HepG2 (cell line): ENCODE measurements around the gene PTGIS. TPM values are rescaled to one million over a fixed set of nuclear protein-coding genes. Genes with fewer than 3 reads are reported as not detected.
A peak's percentile ranks its signal among the peaks of the same experiment; 100 is the strongest.

ENCODE experiments used
- ATF7 ChIP-seq, 2 experiments: fragments of 450-650 bp in 1 of 2; sonication (generic) in 1 of 2; formaldehyde crosslinking in 1 of 2; IDR thresholded peaks; 2 replicates each; pipeline versions ENCODE4 v1.4.0 to v1.6.1; 2016 to 2020; ENCODE audit warnings: antibody characterized with exemption in 1 of 2, mild to moderate bottlenecking in 1 of 2, missing genetic modification reagents in 1 of 2
- ERF ChIP-seq: IDR thresholded peaks from 2 replicates; pipeline ENCODE4 v1.6.1; 2018; ENCODE audit warnings: missing biosample characterization, missing genetic modification reagents
- KLF11 ChIP-seq: IDR thresholded peaks from 2 replicates; pipeline ENCODE4 v1.6.1; 2016; ENCODE audit warnings: missing compliant biosample characterization
- LCORL ChIP-seq, 2 experiments: fragments of 450-650 bp in 1 of 2; sonication (generic) in 1 of 2; formaldehyde crosslinking in 1 of 2; IDR thresholded peaks; 2 replicates each; pipeline versions ENCODE4 v1.5.0 to v1.6.1; 2017 to 2020; ENCODE audit warnings: antibody characterized with exemption in 1 of 2, missing genetic modification reagents in 1 of 2
- MED13 ChIP-seq: sonication (generic); formaldehyde crosslinking; IDR thresholded peaks from 2 replicates; pipeline ENCODE4 v1.5.0; 2020; ENCODE audit warnings: missing genetic modification reagents
- RAD51 ChIP-seq: fragments of 450-650 bp; IDR thresholded peaks from 2 replicates; pipeline ENCODE4 v1.6.1; 2016; ENCODE audit warnings: borderline replicate concordance
- SP1 ChIP-seq, 2 experiments: fragments of 450-650 bp in 1 of 2; sonication (generic) in 1 of 2; formaldehyde crosslinking in 1 of 2; IDR thresholded peaks; 2 replicates each; pipeline versions ENCODE4 v1.4.0 to v1.6.1; 2016 to 2020; ENCODE audit warnings: missing genetic modification reagents in 1 of 2
- TBX3 ChIP-seq: fragments of 450-650 bp; IDR thresholded peaks from 2 replicates; pipeline ENCODE4 v1.6.1; 2017; ENCODE audit warnings: antibody characterized with exemption, mild to moderate bottlenecking, inconsistent platforms, borderline replicate concordance
- U2AF1 ChIP-seq: fragments of 200-400 bp; formaldehyde crosslinking; optimal IDR thresholded peaks from 2 replicates; pipeline ENCODE3; 2017; ENCODE audit warnings: mild to moderate bottlenecking, low read depth, low read length
- ZFY ChIP-seq: sonication (generic); formaldehyde crosslinking; IDR thresholded peaks from 2 replicates; pipeline ENCODE4 v1.4.0; 2020; ENCODE audit warnings: missing genetic modification reagents
- ZIK1 ChIP-seq: sonication (generic); formaldehyde crosslinking; IDR thresholded peaks from 2 replicates; pipeline ENCODE4 v1.5.0; 2020; ENCODE audit warnings: mild to moderate bottlenecking, low read depth, missing genetic modification reagents, borderline replicate concordance
- ZKSCAN5 ChIP-seq: sonication (generic); formaldehyde crosslinking; IDR thresholded peaks from 2 replicates; pipeline ENCODE4 v1.5.1; 2020; ENCODE audit warnings: mild to moderate bottlenecking, missing genetic modification reagents
- ZNF180 ChIP-seq: sonication (generic); formaldehyde crosslinking; IDR thresholded peaks from 2 replicates; pipeline ENCODE4 v1.4.0; 2020; ENCODE audit warnings: low read depth, missing genetic modification reagents, borderline replicate concordance
- ZNF468 ChIP-seq: sonication (generic); formaldehyde crosslinking; IDR thresholded peaks from 2 replicates; pipeline ENCODE4 v1.8.0; 2022; ENCODE audit warnings: mild to moderate bottlenecking, moderate library complexity, missing genetic modification reagents
- ZNF570 ChIP-seq: sonication (generic); formaldehyde crosslinking; IDR thresholded peaks from 2 replicates; pipeline ENCODE4 v1.4.0; 2020; ENCODE audit warnings: mild to moderate bottlenecking, missing genetic modification reagents, borderline replicate concordance
- ZNF598 ChIP-seq: sonication (generic); formaldehyde crosslinking; IDR thresholded peaks from 2 replicates; pipeline ENCODE4 v1.5.1; 2020; ENCODE audit warnings: mild to moderate bottlenecking, missing genetic modification reagents, borderline replicate concordance
- ZNF772 ChIP-seq: sonication (generic); formaldehyde crosslinking; IDR thresholded peaks from 2 replicates; pipeline ENCODE4 v1.5.0; 2020; ENCODE audit warnings: mild to moderate bottlenecking, missing genetic modification reagents
- ZNF891 ChIP-seq: sonication (generic); formaldehyde crosslinking; IDR thresholded peaks from 2 replicates; pipeline ENCODE4 v1.5.0; 2020; ENCODE audit warnings: mild to moderate bottlenecking, missing genetic modification reagents
- ZZZ3 ChIP-seq: sonication (generic); formaldehyde crosslinking; IDR thresholded peaks from 2 replicates; pipeline ENCODE4 v1.4.0; 2020; ENCODE audit warnings: missing genetic modification reagents, mild to moderate bottlenecking, borderline replicate concordance
- polyA plus RNA-seq, 8 experiments: library from polyadenylated mRNA; depleted of rRNA in 3 of 8; stranded (reverse) in 7 of 8; unstranded in 1 of 8; fragments of >200 nt; fragmentation: Illumina TruSeq in 4 of 8; extraction: Trizol in 4 of 8; gene quantifications; 2 replicates each; pipeline versions ENCODE4 v1.2.1 to v1.2.3, GENCODE V29; 2011 to 2016; ENCODE audit warnings: low read depth in 4 of 8, missing spikeins in 1 of 8, mixed read lengths in 1 of 8; ENCODE audit not compliant: insufficient read depth in 1 of 8
- total RNA-seq, 5 experiments: library from RNA; depleted of rRNA; stranded (reverse); fragments of >200 nt; fragmentation: Illumina TruSeq; extraction: Trizol; gene quantifications; 2 replicates each; pipeline ENCODE4 v1.2.3, GENCODE V29; 2016; ENCODE audit warnings: low read depth in 1 of 5
- TF ChIP-seq, protein P1 (sequence below): sonication (generic); formaldehyde crosslinking; IDR thresholded peaks from 2 replicates; pipeline ENCODE4 v1.4.0; 2020; ENCODE audit warnings: missing genetic modification reagents
- TF ChIP-seq, protein P2 (sequence below): sonication (generic); formaldehyde crosslinking; conservative IDR thresholded peaks from 2 replicates; pipeline ENCODE4 v1.4.0; 2020; ENCODE audit warnings: missing genetic modification reagents
- TF ChIP-seq, protein P3 (sequence below): sonication (generic); formaldehyde crosslinking; IDR thresholded peaks from 2 replicates; pipeline ENCODE4 v1.5.1; 2020; ENCODE audit warnings: missing genetic modification reagents, mild to moderate bottlenecking, borderline replicate concordance

PTGIS gene
- total and polyA plus RNA-seq, 2 of the 13 experiments (the other 11 are each of a cell fraction or from before 2014, with no cell fraction given) = not detected

GRCh38 chr20:49612127-49612738 lies 44.3 kb upstream of the PTGIS start (continued):
- 0 out of 2 replicates have a peak, but pooled peaks have one; percentile 66 for TF ChIP-seq ZIK1 (CRISPR knock-in tag)
- no peak; the same call in 1 of the 2 replicates for TF ChIP-seq KLF11 (CRISPR knock-in tag)
- no peak for TF ChIP-seq SP1 (IDR thresholded peaks at IDR 0.05)
- no peak for TF ChIP-seq SP1 (CRISPR knock-in tag; IDR thresholded peaks at IDR 0.05)
- TF ChIP-seq ZNF570 (CRISPR knock-in tag) = no peak
- 0 out of 2 replicates have a peak, but pooled peaks have one; percentile 51 for TF ChIP-seq ZNF772 (CRISPR knock-in tag)
- TF ChIP-seq ZNF468 (CRISPR knock-in tag) = no peak
- no peak for TF ChIP-seq RAD51
- TF ChIP-seq ZNF180 = peak; percentile 77; the same call in 1 of the 2 replicates
- TF ChIP-seq TBX3 = no peak
- TF ChIP-seq ZZZ3 (CRISPR knock-in tag) = no peak
- TF ChIP-seq, protein P1, sequence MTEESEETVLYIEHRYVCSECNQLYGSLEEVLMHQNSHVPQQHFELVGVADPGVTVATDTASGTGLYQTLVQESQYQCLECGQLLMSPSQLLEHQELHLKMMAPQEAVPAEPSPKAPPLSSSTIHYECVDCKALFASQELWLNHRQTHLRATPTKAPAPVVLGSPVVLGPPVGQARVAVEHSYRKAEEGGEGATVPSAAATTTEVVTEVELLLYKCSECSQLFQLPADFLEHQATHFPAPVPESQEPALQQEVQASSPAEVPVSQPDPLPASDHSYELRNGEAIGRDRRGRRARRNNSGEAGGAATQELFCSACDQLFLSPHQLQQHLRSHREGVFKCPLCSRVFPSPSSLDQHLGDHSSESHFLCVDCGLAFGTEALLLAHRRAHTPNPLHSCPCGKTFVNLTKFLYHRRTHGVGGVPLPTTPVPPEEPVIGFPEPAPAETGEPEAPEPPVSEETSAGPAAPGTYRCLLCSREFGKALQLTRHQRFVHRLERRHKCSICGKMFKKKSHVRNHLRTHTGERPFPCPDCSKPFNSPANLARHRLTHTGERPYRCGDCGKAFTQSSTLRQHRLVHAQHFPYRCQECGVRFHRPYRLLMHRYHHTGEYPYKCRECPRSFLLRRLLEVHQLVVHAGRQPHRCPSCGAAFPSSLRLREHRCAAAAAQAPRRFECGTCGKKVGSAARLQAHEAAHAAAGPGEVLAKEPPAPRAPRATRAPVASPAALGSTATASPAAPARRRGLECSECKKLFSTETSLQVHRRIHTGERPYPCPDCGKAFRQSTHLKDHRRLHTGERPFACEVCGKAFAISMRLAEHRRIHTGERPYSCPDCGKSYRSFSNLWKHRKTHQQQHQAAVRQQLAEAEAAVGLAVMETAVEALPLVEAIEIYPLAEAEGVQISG (CRISPR knock-in tag) = peak; percentile 62
- TF ChIP-seq ERF = 0 out of 2 replicates have a peak, but pooled peaks have one; percentile 60
- TF ChIP-seq, protein P2, sequence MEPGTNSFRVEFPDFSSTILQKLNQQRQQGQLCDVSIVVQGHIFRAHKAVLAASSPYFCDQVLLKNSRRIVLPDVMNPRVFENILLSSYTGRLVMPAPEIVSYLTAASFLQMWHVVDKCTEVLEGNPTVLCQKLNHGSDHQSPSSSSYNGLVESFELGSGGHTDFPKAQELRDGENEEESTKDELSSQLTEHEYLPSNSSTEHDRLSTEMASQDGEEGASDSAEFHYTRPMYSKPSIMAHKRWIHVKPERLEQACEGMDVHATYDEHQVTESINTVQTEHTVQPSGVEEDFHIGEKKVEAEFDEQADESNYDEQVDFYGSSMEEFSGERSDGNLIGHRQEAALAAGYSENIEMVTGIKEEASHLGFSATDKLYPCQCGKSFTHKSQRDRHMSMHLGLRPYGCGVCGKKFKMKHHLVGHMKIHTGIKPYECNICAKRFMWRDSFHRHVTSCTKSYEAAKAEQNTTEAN (CRISPR knock-in tag) = peak; percentile 49; the same call in 1 of the 2 replicates
- TF ChIP-seq ZNF891 = no peak
- TF ChIP-seq MED13 (CRISPR knock-in tag) = 0 out of 2 replicates have a peak, but pooled peaks have one; percentile 56
- 0 out of 2 replicates have a peak, but pooled peaks have one; percentile 15 for TF ChIP-seq ZKSCAN5 (CRISPR knock-in tag)
- TF ChIP-seq ATF7 (IDR thresholded peaks at IDR 0.05) = no peak
- TF ChIP-seq ATF7 (CRISPR knock-in tag; IDR thresholded peaks at IDR 0.05) = no peak
- peak; percentile 58; the same call in 1 of the 2 replicates for TF ChIP-seq ZFY (CRISPR knock-in tag)
- no peak for TF ChIP-seq LCORL (IDR thresholded peaks at IDR 0.05)
- TF ChIP-seq LCORL (CRISPR knock-in tag; IDR thresholded peaks at IDR 0.05) = no peak
- TF ChIP-seq, protein P3, sequence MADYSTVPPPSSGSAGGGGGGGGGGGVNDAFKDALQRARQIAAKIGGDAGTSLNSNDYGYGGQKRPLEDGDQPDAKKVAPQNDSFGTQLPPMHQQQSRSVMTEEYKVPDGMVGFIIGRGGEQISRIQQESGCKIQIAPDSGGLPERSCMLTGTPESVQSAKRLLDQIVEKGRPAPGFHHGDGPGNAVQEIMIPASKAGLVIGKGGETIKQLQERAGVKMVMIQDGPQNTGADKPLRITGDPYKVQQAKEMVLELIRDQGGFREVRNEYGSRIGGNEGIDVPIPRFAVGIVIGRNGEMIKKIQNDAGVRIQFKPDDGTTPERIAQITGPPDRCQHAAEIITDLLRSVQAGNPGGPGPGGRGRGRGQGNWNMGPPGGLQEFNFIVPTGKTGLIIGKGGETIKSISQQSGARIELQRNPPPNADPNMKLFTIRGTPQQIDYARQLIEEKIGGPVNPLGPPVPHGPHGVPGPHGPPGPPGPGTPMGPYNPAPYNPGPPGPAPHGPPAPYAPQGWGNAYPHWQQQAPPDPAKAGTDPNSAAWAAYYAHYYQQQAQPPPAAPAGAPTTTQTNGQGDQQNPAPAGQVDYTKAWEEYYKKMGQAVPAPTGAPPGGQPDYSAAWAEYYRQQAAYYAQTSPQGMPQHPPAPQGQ (CRISPR knock-in tag) = 0 out of 2 replicates have a peak, but pooled peaks have one; percentile 40
- TF ChIP-seq U2AF1 = no peak
- peak; percentile 74; the same call in 1 of the 2 replicates for TF ChIP-seq ZNF598 (CRISPR knock-in tag)
